ENCODE measurements around the gene CDHR2.
"Not testable (repeated sequence)": the region's sequence is repeated elsewhere in the genome, so short reads cannot be mapped to it uniquely, and the experiment has no call there.

Gene CDHR2

DNA sequence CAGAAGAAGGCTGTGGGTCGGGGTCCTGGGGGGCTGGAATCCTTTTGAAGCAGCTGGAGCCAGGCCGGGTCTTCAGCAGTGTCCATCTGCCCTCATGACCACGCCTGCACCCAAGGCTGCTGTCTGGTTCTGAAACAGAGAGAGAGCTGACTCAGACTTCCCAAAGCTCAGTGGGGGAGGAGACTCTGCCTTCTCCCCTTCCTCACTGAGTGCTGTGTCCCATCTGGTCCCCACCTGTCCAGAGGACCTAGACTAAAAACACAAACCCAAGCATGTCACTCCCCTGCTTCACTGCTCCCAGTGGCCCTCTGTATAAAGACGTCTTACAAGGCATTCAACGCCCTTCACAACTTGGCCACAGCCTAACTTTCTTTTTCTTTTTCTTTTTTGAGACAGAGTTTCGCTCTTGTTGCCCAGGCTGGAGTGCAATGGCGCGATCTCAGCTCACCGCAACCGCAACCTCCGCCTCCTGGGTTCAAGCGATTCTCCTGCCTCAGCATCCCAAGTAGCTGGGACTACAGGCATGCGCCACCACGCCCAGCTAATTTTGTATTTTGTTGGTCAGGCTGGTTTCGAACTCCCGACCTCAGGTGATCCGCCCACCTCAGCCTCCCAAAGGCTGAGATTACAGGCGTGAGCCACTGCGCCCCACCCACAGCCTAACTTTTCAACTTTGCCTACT is 50.7 kb downstream of the CDHR2 start:
- not testable (repeated sequence) for DNase-seq

DNA sequence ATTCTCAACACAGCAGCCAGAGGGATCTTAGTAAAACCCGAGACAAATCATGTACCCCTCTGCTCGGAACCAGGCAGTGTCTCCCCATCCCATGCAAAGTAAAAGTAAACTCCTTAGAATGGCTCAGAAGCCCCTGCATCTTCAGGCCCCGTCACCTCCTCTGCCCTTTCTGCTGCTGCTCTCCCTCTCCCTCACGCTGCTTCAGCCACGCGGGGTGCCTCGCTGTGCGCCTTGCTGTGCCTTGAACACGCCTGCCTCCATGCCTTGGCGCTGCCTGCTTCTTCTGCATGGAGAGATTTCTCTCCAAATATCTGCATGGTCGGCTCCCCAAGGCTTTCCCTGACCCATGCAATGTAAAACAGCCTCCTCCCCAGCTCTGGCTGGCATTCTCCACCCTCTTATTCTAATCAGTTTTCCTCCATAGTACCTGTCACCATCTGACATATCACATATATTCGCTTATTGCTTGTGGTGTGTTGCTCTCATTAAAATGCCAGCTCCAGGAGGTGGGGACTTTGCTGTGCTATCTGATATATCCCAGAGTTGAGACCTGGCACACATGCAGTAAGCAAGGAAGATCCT is 52.9 kb downstream of the CDHR2 start:
- no peak for DNase-seq

DNA sequence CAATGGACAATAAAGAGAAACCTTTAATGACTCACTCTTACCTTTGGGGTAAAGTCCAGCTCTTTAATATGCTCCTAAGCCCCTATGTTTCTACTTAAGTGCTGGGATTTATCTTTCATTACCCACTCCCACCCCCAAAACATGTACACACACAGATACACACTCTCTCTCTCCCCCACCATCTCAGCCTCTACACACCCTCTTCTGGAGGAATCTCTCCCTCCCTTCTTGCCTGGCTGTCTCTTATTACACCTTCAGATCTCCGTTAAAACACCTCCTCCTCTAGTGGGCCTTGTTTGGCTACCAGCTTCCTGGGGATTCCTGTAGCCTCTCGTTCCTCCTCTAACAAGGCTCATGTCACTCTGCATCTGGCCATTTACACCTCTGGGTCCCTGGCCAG is 53.9 kb downstream of the CDHR2 start:
- no peak for DNase-seq

DNA sequence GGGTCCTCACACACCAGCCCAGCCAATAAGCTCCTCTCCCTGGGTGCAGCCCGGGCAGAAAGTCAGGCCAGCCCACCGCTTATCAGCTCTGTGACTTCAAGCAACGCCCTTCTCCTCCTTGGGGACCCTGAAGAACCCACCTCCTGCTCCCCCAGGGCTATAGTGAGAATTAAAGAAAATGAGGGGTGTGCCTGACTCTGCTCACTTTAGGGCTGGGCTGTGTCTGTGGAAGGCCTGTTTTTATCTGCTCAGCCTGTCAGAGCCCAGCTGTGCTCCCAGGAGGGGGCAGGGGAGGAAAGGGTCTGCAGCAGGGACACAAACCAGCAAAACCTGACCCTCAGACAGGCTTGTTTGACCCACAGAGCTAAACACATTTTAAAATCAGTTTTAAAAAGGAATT is 56.9 kb downstream of the CDHR2 start:
- no peak for DNase-seq

DNA sequence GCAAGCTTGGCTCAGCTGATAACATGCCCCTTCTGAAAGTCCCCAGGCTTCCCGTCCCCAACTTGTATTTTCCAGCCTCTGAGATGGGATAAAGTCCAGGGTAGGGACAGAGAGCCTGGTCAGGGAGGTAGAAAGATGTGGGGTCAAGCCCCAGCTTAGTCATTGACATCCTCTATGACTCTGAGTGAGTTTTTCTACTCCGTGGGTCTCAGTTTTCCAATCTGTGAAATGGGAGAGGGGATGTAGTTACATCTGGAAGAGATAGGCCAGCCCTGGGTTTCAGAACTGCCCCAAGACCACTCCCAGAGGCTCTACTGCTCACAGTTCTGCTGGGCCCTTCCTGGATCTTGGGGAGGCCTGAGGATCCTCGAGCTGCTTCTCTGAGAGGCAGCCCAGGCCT is 57.7 kb downstream of the CDHR2 start:
- DNase-seq, result no peak

DNA sequence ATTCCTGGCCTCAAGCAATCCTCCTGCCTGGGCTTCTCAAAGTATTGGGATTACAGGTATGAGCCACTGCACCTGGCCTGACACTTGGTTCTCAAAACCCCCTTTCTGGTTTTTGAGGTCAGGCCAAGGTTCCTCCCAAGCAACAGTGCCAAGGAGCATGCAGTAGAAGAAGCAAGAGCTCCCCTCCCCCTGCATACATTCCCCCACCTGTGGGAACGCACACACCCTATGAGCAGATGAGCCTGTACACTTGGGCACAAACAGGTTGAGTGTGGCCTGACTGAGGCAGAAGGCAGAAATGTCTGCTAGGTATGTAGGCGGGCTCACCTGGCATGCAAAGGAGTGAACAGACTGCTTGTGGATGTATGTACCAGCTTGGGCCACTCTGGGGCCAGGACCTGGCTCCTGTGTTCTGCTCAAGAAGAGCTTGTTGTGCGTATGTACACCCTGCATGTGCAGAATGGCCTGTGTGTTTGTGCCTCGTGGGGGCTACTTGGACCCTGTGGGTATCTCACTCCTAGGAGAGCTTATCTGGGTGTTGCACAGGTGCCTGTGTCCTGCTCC is 59.1 kb downstream of the CDHR2 start:
- no peak for DNase-seq

DNA sequence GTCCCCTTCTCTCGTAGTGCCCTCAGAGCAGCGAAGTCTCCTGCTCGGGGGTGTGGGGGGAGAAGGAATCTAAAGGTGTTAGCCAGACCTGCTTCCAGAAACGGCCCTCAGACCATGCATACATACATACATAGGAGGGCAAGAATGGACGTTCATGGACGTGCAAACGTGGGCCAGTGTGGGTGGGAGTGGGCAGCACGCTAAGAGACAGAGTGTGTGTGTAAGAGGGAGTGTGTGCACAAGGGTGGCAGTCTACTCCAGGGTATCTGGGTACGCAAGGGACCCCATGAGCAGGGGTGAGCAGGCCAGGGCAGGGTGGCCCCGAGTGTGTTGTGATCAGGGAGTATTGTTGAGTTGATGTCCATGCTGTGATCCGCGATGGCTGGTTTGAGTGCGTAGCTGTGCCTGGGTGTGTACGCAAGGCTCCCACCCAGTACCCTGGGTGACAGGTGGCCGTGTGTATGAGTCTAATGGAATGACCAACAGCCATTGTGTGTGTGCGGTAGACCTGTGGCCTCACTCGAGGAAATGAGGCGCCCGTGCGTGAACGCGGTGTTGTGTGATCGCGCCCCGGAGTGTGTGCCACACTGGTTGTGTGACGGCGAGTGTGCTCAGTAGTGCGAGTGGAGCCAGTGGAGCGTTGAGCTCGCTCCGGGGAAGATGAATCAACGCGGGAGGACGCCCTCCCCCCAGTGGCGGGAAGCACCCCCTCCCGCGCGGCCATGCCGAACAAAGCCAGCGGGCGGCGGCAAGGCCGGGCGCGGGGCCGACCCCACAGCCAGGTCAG is 60.0 kb downstream of the CDHR2 start:
- no peak for DNase-seq

DNA sequence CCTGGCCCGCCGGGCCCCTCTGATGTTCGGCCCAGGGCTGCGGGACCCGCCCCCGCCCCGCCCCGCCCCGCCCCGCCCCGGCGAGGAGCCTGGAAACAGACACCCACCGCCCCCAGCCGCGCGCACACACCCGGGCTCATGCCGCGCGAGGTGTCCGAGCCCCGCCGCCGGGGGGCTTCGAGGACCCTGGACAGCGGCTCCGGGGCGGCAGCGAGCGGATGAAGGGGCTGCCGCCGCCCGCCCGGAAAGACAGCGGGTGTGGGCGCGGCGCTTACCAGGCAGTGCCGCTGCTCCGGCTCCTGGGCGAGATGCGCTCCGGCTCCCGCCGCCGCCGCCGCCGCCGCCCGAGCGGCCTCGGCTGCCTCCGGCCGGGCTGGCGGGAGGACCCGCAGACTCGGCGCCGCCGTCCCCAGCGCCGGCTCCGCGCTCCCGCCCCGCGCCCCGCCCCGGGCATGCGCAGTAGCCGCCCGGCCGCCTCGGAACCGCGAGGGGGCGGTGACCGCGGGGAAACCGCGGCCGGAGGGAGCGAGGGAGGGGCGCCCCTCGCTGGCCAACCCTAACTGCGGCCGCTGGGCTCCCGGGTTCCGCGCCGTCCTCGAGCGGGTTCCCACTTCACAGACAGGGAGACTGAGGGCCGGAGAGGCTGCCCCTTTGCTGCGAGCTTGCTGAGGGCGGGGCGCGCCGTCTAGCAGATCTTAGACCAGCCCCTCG is 60.7 kb downstream of the CDHR2 start, which contains the start of gene GPRIN1:
Gene GPRIN1 (minus strand): TSS at position 433 of the 711 bp plus-strand sequence. CDS start 10,322 bp downstream, outside the sequence.
- peak; percentile 3 for DNase-seq

DNA sequence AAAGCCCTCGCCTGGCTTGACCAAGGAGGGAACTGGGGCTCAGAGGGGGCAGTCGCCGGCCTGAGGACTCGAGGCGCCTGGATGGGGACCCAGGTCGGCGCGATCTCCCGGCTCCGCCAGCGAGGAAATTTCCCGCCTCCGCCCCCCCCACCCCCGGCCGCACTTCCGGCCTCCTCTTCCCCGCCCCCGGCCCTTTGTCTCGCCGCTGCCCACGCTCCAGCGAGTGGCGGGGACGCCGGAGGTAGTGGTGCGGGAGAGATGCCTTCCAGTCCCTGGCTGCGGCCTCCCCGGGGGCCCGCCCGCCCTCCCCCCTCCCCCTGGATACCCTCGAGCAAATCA is 61.3 kb downstream of the CDHR2 start:
- DNase-seq, result no peak

DNA sequence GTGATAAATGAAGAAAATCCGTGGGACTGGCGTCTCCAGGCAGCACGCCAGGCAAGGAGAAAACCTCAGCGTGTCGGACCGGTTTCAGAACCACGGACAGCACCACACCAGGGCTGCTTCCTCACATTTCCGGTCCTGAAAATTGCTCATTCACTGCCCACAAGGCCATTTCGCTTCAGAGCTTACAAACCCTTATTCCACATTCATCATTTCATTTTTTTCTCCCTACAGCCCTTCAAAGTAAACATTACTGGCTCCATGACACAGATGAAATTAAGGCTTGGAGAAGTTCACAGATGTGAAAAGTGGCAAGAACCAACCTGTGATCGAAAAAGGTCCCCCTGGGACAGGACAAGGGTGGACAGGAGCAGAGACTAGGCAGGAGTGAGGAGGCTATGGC is 62.3 kb downstream of the CDHR2 start:
- no peak for DNase-seq

DNA sequence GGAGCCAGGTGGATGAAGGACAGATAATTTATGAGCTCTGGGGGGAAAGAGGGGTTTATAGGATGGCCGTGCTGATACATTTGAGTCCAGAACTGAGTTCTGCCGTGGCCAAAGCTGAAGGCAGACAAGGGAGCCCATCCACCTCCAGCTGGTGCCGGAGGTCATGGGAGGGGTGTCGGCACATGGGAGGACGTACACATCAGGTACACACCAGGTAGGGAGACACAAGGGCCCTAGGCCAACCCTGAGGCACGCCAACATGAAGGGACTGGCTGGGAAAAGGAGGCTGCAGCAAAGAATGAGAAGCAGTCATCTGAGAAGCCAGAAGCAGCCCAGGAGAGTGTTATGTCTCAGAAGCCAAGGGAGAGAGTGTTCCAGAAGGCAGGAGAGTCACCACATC is 62.9 kb downstream of the CDHR2 start:
- DNase-seq, result no peak

DNA sequence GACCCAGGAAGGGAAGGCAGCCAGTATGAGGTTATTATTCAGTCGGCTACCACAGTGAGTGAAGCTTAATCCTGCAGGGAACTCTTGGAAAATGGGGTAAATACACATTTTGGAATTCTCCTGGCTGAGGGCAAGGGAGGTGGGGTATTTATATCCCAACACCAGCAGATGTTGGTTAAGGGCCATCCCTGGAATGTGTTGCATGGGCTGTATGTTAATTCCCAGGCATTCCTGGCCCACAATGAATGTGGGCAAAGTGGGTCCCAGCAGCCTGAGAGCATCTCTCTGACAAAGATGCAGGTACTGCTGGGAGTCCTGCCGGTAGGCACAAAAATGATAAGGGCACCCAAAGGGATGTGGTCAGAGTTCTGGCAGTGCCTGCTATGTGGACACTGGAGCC is 63.7 kb downstream of the CDHR2 start:
- no peak for DNase-seq

DNA sequence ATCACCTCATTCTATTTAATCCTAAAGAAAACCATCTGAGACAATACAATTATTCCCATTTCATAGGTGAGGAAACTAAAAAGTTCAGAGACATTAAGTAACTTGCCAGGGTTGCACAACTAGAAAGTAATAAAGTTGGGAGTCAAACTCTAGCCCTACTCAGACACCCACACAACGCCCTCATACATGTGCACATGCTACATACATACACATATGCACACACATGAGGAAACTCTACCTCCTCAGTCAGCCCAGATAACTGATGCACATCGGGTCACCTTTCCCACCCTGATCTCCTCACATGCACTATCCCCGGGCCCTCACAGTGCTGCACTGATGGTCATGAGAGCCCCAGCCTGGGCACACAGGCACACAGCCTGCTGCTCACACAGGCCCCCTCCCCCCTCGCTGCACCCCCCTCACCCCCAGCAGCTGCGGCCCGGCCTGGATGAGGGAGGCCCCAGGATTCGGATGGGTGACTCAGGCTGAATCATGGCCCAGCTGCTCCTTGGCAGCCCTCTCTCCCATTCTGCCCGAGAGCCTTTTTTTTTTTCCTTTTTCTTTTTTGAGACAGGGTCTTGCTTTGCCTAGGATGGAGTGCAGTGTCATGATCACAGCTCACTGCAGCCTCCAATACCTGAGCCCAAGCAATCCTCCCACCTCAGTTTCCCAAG is 65.8 kb downstream of the CDHR2 start:
- no peak for DNase-seq

DNA sequence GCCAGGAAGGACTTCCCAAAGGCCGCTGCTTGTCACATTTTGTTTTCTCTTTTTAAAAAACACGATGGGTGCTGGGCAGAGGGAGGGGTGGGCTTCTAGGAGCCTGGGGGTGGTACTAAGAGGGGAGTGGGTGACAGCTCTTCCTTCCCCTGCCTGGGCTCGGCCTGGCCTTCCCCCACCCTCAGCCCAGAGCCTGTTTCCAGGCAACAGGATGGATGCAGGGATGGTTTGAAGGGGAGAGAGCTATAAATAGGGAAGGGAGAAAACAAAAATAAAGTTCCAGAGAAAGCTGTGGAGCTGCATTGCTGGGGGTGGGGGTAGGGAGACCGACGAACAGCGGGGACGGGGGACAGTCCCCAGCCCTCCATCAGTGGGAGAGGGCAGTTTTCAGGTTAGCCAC is 67.4 kb downstream of the CDHR2 start:
- DNase-seq, result no peak

DNA sequence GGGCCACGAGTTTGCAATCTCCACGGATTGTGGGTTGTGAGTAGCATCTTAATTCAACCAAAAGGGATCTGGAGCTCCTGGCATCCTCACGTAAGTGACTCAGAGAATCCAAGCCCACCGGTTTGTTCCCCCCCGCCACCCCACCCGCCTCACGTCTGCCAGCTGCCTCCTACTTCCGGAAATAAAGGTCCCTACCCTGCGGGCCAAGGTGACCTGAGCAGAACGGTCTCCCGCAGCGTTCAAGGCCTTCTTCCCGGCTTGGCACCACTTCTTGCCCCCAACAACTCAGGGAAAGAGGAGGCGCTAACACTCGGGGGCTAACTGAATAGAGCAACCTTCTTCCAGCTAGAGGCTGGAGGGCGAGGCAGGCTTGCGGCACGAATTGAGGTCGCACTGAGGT is 69.6 kb downstream of the CDHR2 start:
- DNase-seq, result no peak

DNA sequence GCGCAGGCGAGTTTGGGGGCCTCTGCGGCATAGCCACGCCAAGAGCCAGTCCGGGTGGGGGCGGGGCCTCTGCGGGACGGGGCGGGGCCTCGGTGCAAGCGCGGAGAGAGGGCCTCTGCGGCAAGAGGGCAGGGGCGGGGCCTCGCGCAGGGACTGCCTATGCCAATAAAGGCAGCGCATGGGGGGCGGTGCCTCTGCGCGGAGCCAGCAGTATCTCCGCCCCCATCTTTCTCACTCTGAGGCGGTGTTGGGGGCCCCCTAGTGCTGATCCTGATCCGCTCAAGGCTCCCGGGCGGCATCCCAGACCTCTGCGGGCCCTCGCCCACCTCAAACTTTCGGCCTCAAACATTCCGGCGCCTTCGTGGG is 70.0 kb downstream of the CDHR2 start:
- DNase-seq, result no peak

DNA sequence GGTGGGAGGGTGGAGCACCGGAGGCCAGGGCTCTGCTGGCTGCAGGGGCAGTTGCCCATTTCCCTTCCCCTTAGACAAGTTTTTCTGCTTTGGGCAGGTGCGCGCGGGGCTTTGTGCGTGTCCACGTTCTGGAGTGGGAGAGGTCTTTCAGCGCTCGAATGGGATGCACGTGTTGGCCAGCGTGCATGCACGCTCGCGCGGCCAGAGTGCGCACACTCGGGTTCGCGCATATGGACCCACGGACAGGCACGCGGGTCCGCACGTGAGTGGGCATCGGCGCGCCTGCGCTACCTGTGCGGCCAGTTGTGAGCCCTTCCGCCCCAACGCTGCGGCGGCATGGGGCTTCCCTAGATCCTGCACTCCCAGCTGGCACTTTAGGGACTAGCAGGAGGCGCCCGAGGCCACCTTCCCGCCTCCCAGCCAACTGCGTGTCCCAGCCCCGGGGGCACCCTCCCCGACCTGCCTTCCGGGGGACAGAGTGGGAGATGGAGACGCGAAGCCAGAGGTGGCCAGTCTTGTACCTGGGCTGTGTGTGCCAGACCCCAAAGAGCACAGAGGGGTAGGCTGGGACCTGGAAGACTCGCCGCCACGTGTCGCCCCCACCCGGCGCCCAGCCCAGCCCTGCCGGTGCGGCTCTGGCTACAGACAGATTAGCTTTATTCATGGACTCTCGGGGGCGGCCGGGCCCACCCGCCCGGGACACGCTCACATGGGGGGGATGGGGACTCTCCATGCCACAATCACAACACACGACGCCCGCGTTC is 70.6 kb downstream of the CDHR2 start:
- no peak for DNase-seq

DNA sequence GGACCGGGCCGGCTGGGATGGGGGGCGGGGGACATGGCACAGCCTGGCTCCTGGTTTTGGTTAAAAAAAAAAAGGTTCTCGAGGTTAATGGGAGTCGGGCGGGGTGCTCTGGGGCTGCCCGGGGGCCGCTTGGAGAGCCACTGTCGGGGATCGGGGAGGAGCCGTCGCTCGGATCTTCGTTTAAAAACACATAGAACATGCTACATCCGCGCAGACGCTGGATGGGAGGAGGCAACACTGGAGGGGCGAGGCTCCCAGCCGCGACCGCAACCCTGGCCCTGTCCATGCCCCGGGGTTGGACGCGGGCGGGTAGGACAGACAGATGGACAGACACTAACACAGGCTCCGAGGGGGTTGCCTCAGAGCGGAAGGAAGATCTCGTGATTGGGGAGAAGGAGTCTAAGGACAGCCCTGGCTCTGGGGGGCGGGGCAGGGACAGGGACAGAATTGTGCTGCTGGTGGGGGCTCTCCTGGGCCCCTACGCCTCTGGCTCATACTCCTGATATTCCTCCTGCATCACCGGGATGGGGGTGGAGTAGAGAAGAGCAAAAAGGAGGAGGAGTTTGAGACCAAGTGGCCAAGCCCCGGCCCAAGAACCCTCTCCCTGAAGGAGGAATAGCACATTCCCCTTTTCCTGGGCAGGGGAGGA is 71.3 kb downstream of the CDHR2 start:
- DNase-seq, result no peak

DNA sequence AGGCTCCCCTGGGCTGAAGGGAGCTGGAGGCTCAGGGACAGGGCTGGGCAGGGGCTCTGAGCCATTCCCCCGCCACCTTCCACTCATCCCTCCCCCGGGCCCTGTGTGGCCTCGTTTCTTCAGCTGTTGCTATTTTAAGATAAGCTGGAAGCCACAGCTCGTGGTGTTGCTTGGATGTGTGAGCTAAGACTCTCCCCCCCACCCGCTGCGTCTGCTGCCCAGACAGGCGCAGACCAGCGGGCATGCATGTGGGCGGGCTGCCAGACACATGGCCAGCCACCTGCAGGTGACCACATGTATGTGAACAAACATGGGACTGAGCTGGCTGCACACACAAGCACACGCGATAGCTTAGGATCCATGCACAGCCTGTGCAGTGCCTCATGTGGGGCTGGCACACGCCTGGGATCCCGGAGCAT is 72.5 kb downstream of the CDHR2 start:
- DNase-seq, result no peak

DNA sequence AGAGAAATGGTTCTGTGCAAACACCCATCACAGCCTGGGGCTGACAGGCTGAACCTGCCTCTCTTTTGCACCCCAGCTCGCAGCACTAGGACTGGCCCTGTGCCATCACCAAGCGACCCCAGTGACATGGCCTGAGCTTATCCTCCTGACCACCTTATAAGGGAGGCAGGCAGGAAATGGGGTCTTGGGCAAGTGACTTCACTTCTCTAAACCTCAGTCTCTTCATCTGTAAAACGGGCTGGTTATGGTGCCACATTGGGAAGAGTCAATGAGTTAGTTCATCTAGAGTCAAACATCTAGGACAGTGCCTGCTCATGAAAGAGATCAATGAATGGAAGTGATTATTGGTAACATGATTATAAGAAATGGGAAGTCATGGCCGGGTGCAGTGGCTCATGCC is 75.0 kb downstream of the CDHR2 start:
- DNase-seq, result no peak

DNA sequence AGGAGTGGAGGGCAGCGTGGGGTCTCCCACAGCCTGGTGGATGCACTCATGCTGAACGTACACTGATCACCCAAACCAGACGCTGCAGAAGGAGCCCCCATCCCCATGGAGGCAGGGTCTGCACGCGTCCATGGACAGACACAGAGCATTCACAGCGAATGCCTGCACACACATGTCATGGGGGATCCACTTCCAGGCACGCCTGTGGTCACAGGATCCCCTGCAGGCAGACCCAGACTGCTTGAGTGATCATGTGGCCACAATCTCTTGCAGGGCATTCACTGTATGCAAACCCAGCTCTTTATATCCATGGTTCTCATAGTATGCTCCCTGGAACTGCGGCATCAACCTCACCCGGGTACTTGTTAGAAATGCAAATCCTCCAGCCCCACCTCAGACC is 75.8 kb downstream of the CDHR2 start:
- DNase-seq, result no peak

DNA sequence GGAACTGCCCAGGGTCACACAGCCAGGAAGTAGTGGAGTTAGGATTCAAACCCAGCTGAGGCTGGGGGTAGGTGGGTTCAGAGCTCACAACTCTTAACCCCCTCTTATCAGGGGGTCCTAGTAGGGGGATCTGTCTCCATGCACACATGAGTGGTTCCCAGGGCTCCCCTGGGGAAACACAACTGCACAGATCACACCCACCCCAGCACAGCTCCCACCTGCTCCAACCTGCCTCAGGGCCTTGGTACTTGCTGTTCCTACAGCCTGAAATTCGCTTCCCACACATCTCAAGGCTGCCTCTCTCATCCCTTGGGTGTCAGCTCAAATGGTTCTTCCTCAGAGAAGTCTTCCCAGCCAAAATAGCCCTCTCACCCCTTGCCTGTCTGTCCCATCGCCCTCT is 76.4 kb downstream of the CDHR2 start:
- DNase-seq, result no peak

Measured in NCI-H1436 (cell line).